ENCODE measurements around the gene PCBP4.
"Not testable (repeated sequence)": the region's sequence is repeated elsewhere in the genome, so short reads cannot be mapped to it uniquely, and the experiment has no call there.

The PCBP4 gene

GRCh38 chr3:51994530-51994929 lies 27.3 kb upstream of the PCBP4 start:
- no peak for DNase-seq (ENCODE audit: low read depth, low spot score)

GRCh38 chr3:51993657-51994056 lies 26.4 kb upstream of the PCBP4 start:
- DNase-seq (ENCODE audit: low read depth, low spot score), result not testable (repeated sequence)

DNA sequence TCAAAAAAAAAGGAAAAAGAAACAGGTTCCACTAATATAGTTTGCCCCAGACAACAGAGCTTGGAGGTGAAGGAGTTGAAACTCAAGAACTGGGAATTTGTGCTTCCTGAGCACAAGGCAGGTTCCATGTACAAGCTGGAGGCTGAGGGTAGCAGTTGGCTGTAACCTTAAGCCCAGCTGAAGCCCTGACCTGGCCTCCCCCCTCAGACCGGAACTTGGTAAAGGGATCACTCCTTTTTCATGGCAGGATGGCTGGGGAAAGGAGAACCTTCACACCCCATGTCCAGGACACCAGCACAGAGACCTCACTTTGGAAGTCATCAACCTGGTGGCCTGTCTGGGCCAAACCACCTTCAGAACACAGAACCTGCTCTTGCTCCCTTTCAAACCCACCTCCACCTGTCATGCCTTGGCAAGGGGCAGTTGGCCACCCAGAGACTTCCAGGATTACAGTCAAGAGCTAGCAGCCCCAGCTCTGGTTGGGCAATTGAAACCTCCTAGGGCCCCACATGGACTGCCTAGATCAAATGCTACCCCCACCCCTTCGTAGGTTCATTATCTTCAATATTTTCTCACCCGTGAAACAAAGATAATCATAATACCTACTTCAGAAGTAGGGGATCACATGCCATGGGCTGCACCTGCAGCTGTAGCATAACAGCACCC lies 24.9 kb upstream of the PCBP4 start:
- DNase-seq (ENCODE audit: low read depth, low spot score), result no peak

- DNase-seq (ENCODE audit: low read depth, low spot score), result not testable (repeated sequence)
Observed at GRCh38 chr3:51990501-51990971, 23.3 kb upstream of the PCBP4 start.

DNA sequence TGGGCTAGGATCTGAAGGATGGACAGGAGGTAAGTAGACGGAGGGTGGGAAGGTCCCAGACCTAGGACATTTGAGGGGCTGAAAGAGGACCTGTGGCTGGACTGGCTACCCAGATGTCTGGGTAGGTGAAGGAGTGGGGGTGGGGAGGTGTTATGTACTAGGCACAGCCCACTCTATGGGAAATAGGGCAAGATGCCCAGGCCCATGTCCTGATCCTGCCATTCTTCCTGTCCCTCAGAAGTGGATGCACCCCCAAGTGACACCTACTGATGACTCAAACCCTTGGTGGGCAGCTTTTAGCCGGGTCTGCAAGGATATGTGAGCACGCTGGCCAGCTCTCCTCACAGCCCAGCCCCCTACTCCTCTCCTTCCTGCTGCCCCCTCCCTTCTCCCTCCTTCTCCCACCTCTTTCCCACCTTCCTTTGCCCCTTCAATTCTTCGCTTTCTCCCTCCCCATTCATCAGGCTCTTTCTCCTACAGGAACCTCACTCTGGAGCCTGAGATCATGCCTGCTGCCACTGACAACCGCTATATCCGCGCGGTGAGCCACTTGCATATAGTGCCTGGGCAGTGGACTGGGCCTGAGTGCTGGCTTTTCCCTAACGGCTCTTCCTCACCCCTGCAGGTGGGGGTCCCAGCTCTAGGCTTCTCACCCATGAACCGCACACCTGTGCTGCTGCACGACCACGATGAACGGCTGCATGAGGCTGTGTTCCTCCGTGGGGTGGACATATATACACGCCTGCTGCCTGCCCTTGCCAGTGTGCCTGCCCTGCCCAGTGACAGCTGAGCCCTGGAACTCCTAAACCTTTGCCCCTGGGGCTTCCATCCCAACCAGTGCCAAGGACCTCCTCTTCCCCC lies 21.3 kb upstream of the PCBP4 start:
- DNase-seq (ENCODE audit: low read depth, low spot score), result no peak

DNA sequence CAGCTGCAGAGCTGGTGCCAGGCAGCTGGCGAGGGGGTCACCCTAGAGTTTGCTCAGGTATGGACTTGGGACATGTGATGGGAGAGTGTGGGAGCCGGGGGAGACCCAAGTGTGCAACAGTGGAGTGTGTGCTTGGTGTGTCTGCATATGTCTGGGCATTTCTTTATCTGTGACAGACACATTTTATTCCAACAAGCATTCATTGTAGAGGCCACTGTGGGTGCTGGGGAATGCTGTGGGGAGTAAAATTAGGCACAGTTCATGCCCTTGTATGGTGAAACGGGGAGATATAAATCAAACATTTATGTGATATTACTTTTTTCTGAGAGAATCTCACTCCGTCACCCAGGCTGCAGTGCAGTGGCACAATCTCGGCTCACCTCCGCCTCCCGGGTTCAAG lies 20.3 kb upstream of the PCBP4 start:
- DNase-seq (ENCODE audit: low read depth, low spot score), result no peak

- no peak for DNase-seq (ENCODE audit: low read depth, low spot score)
Observed at GRCh38 chr3:51986010-51986947, 19.0 kb upstream of the PCBP4 start.

DNA sequence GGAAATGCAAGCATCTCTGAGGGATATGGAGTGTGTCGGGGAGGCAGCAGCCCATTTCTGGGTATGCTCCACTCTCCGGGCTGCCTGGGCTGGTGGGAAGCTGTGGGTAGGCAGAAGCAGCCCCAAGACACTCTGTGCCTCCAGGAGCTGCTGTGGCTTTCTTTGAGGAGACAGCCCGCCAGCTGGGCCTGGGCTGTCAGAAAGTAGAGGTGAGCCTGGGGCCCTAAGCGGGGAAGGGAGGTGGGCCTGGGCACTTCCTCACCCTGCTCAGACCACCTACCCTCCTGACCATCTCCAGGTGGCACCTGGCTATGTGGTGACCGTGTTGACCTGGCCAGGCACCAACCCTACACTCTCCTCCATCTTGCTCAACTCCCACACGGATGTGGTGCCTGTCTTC lies 17.8 kb upstream of the PCBP4 start:
- no peak for DNase-seq (ENCODE audit: low read depth, low spot score)

DNA sequence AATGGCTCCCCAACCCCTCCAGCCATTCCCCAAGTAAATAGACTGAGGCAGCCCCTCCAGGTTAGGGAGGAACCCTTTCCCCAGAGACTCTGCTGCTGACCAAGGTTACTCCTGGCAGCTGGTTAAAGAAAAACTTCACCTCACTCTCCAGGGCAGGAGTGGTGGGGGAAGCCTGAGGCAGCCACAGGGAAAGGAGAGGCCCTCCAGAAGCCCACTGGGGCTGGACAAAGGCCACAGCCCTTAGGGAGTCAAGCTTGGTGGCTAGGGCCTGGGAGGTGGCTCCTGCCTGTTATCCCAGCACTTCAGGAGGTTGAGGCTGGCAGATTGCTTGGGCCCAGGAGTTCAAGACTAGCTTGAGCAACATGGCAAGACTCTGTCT lies 17.0 kb upstream of the PCBP4 start:
- no peak for DNase-seq (ENCODE audit: low read depth, low spot score)

DNA sequence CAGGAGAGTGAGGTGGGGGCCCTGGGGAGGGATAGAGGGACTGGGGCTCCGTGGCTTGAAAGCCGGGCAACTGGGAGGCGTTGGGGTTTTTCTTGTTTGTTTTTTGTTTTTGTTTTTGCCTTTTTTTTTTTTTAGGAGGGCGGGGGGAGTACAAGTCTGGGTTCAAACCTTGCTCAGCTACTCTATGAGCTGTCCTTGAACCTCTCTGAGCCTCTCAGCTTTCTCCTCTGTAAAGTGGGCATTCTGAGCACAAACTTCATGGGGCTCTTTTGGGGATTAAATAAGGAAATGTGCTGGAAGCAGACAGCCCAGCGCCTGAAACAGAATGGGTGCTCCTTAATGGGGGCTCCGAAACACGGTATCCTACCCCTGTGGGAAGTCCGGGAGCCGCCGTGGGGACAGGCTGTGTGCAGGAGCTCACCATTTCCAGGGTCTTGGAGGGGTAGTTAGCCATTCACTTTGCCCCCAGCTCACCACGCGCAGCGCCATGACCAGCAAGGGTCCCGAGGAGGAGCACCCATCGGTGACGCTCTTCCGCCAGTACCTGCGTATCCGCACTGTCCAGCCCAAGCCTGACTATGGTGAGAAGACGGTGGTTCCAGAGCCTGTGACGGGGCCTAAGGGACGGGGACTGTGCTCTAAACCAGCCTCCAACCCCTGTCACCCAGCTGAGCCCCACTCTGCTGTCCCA lies 16.5 kb upstream of the PCBP4 start:
- DNase-seq (ENCODE audit: low read depth, low spot score), result no peak

- peak; percentile 52 for DNase-seq (ENCODE audit: low read depth, low spot score)
Observed at GRCh38 chr3:51982838-51983577, 15.8 kb upstream of the PCBP4 start, which contains the start of gene ACY1. ACY1 (plus strand) TSS chr3:51983535; CDS start chr3:51984065, 530 bp downstream.

DNA sequence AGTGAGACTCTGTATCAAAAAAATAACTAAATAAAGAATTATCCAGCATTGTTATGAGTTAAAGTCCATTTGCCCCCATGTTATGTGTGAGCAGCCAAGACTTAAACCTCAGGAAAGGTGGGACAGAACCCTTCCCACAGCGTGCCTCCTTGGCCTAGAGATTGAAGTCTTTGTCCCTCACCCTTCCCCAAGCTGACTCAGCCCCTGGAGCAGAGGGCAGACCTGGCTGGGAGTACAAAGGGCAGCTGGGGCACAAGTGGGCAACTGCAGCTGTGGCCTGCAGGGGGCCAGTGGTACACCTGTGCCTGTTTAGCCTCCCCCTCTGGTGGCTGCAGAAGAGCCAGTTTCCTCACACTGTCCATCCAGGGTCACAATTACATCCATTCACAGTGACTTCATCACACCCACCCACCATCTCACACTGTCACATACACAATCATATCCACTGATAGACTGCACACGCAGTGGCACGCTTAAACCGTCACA lies 15.1 kb upstream of the PCBP4 start:
- DNase-seq (ENCODE audit: low read depth, low spot score), result no peak

DNA sequence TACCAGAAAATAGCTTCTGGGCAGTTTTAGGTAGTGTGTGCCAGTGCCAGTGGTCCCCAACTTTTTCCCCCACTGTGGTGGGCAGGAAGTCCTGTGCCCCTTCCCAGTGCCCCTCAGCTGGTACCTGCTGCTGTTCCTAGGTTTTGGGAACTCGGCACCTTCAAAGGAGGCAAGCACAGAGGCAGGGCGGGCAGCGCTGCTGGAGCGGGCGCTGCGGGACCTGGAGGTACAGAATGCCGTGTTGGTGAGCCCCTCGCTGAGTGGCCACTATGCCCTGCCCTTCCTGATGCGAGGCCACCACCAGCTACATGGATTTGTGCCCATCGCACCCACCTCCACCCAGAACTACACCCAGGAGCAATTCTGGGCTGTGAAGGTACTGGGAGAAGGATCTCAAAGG lies 13.0 kb upstream of the PCBP4 start:
- DNase-seq (ENCODE audit: low read depth, low spot score), result no peak

DNA sequence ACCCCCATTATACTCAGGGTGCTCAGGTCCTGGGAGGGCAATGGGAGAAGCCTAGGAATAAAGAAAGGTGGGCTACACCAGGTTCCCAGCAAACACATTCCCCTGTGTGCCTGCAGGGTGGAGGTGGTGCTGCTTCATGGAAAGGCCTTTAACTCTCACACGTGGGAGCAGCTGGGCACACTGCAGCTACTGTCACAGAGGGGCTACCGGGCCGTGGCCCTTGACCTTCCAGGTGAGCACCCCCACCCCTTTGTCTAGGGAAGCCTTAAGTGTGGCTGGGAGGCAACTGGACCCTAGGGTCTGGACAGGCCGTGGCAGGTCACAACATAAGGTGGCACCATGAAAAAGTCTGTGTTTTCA lies 10.9 kb upstream of the PCBP4 start:
- DNase-seq (ENCODE audit: low read depth, low spot score), result no peak

GRCh38 chr3:51977446-51978142 lies 10.3 kb upstream of the PCBP4 start:
- DNase-seq (ENCODE audit: low read depth, low spot score), result no peak

DNA sequence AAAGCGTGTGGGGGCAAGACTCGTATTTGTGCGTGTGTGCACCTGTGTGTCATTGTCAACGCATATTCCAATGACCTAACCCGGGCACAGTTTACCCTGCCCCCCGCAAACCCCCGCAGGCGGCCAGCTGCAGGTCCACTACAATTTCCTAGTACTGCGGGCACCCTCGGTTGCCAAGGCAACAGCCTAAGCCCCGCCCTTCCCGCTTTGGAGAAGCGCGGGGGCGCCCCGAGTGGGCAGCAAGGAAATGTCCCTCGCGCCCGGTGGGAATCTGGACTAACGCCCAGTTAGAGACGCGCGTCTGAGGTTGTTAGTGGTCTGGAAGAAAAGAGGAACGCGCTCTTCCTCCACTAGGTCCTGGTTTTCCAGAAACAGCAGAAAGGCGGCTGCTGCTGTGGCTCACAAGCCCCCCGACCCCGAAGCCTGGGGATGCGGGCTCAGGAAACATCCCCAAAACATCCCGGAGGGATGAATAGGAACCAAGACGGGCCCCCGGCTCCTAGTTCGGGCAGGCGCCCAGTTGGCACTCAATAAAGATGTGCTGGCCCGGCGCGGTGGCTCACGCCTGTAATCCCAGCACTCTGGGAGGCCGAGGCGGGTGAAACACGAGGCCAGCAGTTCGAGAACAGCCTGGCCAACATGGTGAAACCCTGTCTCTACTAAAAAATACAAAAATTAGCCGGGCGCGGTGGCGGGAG lies 8.7 kb upstream of the PCBP4 start:
- no peak for DNase-seq (ENCODE audit: low read depth, low spot score)

- DNase-seq (ENCODE audit: low read depth, low spot score), result peak; percentile 30
Observed at GRCh38 chr3:51974963-51975851, 8.0 kb upstream of the PCBP4 start, which contains the start of gene ABHD14A. ABHD14A (plus strand) TSS chr3:51975064; CDS start chr3:51975136, 72 bp downstream.

Measured in activated naive CD8-positive, alpha-beta T cell treated with anti-CD3 and anti-CD28 coated beads, Interleukin-2, amount 50 U/mL, for 16 hours (primary cell).